UCSD-AML1 (cell line): ENCODE measurements around the gene GON4L.
"Not testable (repeated sequence)": the region's sequence is repeated elsewhere in the genome, so short reads cannot be mapped to it uniquely, and the experiment has no call there.

Experiments
- DNase-seq: peaks from one replicate; lab custom pipeline; 2025; ENCODE audit not compliant: unreplicated experiment; lab: John Stamatoyannopoulos, UW

GON4L gene

GRCh38 chr1:155704414-155704813, 152.6 kb downstream of the GON4L start:
- DNase-seq, result not testable (repeated sequence)

GRCh38 chr1:155703216-155703615, 153.8 kb downstream of the GON4L start:
- DNase-seq, result no peak

- DNase-seq, result not testable (repeated sequence)
Measured at GRCh38 chr1:155701675-155702074, 155.3 kb downstream of the GON4L start.
